CD4-positive, alpha-beta T cell treated with Interleukin-6 for 4 hours (primary cell): Measurements from ENCODE around the gene DSTN.

Experiments used
- DNase-seq: peaks from one replicate; pipeline ENCODE4 v3.0.0-alpha.2; 2020; ENCODE audit warnings: mixed read lengths

DSTN gene

DNA sequence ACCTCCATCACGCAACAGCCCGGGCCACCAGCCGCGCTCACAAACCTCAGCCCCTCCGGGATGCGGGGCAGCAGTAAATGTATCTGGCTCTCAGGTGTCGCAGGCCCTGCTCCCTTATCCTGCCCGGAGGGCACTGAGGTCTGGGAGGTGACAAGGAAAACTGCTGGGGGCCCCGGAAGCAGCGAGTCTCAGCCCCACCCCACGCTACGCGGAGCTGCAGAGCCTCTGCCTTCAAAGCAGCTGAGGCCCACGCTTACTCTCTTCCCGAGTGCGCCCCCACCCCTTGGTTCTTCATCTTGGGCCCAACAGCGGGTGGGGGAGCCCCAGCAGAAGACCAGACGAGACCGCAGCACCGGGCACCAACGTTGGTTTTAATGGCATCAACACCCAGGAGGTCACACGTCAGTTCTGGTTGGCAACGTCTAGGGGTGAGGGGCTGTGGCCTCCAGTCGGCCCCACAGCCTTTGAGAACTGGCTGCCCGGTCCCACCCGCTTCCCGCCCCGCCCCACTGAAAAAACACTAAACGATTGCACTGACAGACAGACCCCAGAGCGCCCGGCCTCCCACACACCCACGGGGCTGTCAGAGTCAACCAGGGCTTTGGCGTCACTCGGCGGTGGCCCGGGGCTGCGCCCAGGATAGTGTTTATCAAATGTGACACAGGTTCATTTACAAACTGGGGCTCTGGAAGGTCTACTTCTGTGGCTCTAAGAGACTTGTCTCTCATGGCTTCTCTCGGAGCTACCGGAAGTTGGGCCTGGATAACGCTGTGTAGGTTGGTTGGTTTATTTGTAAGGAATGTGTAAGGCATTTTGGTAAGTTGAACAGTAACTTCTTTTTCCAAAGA is 43.7 kb downstream of the DSTN start:
- no peak for DNase-seq

DNA sequence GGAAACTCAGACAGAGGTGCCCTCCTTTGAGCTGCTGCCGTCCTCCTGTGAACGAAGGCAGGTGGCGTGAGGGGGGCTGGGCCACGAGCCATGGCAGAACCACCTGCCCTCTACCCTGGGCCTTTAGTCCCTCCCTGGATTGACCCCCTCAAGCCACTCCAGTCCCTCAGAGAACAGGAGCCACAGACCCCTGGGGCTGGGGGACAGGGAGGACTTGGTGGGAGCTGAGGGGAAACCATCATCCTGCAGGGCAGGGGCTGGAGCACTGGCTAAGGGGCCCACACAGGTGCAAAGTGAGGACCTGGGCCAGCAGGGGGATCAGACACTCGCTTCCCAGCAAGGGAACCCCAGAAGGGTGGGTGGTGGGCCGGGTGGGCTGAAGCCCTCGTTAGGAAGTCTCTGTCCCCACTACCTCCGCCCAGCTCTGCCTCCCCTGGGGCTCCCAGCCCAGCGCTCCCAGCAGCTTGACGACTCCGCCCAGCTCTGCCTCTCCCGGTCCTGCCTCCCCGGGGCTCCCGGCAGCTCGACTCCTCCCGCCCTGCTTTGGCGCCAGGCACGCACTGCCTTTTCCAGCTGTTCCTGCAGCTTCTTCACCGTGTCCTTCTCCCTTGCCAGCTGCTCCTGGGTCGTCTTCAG is 44.4 kb downstream of the DSTN start:
- DNase-seq: no peak

DNA sequence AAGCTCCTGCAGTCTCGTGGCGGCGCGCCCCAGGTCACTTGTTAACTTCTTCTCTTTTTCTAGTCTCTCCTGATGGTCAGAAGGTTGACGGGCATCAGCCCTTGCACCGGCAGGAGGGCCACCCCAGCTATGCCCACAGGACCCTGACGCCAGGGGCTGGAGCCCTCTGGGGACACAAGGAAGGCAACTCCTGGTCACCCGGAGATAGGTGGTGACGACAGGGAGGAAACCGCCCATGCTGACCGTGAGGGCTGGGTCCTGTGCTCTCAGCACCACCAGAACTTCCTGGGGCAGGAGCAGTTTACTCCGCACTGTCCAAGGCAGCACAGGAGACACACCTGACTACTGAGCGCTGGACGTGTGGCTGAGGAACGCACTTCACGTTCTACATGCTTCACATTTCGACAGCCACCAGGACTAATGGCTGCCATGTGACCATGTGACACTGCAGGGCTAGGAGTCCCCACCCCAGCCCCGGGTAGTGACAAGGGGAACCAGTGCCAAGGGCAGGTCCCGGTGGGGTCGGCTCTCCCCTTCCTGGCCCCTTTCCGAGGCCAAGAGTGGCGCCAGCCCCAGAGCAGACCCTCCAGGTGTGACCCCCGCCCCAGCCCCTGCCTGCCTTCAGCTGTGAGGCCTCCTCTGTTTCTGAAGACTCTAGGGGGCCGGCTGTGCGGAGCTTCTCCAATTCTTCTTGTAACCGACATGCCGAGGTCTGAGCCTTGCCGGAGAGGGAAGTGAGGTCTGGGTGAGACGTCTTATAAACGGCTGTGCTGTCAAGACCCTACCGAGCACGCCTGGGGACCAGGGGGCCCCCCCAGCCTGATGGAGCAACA is 45.2 kb downstream of the DSTN start:
- DNase-seq: no peak

DNA sequence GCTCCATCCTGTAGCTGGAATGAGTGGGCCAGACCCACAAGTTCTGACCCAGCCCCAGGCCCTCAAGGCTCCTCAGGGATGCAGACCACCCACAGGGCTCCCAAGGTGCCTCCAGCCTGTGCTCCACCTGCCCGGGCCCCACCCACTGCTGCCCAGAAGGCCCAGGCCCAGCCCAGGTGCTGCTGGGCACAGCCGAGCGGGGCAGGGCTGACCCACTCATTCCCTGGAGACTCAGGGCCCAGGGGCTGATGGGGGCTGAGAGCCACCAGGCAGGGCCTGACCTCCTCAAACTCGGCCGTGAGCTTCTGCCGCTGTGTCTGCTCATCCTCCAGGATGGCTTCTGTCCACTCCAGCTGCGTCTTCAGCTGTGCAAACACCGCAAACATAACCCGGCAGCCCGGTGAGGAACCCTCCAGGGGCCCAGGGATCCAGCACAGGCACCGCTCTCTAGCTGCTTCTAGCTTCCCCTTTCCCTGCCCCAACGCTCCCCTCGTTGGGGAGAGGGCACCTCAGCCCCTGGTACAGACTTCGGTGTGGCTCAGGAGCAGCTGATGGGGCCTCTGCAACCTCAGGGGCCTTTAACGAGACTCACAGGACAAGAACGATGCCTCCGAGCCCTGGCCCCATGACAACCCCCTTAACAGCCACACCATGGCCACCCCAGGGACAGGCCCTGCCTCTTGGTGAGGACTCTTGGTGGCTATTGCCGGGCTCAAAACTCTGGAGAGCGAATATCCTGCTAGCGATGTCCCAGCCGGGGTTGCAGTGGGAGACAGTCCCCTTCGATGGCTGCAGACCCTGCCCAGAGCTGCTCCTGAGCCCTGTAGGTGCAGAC is 46.0 kb downstream of the DSTN start:
- DNase-seq: no peak

DNA sequence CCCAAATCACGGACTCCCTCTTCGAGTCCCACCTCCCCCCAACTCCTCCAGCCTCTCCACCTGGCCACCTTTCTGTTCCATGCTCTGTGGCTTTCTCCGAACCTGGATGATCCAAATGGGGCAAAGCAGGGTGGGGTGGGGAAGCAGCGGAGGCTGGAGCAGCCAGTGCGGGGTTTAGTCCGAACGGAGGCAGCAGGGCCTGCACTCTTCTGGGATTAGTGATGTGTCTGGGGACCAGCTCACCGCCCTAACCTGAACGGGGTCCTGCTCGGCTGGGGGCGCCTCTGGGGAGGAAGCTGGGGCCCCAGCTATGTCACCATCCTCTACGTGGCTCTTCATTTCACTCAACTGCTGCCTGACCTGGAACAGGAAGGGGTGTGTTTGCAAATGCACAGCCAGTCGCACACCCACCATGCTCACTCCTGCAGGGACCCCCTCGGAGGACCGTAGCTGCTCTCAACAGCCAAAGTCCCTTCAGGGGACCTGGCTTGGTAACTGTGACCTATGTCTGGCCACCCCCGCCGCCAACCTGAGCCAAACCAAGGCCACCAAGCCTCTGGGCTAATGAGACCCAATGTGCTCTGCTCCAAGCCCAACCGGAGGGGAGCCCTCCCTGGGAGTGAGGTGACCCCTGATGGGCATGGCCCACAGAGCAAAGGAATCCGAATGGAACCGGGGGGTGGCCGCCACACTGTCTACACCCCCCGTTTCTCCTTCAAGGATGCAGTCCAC is 46.8 kb downstream of the DSTN start:
- no peak for DNase-seq

DNA sequence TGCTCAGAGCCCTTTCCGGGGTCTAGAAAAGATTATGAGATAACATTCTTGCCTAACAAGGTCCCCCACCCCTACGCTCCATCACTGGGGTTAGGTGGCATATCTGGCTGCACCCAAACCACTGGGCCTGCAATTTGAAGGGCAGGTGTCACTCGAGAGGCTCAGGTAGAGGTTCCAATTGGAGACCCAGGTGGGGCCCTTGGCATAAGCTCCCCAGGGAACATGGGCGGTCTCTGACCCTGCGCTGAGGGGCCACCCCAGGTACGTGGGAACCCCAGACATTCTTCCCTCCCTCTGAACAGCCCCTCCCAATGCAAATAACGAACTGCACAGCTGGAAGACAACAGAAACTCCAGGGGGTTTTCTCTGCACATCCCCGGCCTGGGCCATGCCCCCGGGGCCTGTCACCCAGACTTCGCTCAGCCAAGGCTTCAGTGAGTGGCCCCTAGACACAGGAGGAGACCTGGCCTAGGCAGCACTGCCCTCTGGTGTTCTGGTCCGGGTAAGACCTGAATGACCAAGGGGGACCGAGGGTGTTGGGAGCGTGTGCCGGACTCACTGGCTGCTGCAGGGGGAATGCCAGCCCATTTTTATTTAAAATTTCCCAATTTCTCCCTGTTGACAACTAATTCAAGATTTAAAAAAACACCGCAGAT is 47.5 kb downstream of the DSTN start:
- DNase-seq: peak; percentile 61

DNA sequence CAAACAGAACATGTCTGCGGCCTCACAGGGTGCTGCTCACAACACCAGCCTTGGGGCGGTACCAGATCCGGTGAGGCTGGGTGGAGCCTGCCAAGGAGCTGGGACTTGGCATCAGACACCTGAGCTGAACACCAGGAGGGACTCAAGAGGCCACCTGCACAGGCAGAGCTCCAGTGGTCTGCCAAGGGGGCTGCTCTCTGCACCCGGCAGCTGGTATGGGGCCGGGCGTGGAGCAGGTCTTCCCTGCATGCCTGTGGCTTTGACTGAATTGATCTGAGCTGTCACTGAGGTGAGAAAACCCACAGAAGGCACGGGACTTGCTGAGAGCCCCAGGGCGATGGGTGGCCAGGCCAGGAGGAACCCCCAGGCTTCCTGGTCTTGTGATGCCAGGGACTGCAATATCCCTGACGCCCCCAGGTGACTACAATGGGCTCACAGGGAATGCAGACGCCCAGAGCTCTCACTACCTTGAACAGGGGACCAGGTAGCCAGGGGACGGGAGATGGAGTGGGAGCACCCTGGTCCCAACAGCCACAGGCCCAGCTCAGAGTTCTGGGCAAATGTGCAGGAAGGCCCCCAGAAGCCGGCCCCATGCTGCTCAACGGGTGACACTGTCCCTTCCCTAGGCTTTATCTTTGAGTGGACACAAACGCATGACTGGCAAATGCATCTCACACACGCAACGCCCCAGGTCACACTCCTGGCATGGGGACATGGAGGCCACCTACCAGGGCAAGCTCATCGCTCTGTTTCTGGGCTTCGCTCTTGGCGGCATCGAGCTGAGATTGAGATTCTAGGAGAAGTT is 48.2 kb downstream of the DSTN start:
- DNase-seq: no peak

DNA sequence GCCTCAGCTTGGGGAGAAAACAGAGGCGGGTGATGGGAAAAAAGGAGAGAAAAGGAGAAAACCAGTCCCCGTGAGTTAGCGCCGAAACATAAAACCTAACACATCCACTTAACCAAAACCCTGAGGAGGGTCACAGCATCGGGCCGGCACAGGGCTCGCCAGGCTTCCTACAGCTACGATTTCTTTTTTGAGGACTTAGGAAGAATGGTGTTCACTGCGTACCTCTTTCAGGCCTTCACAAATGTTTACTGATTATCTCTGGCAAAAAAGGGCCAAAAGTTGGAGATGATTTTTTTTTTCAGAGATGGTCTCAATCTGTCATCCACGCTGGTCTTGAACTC is 48.8 kb downstream of the DSTN start:
- no peak for DNase-seq

DNA sequence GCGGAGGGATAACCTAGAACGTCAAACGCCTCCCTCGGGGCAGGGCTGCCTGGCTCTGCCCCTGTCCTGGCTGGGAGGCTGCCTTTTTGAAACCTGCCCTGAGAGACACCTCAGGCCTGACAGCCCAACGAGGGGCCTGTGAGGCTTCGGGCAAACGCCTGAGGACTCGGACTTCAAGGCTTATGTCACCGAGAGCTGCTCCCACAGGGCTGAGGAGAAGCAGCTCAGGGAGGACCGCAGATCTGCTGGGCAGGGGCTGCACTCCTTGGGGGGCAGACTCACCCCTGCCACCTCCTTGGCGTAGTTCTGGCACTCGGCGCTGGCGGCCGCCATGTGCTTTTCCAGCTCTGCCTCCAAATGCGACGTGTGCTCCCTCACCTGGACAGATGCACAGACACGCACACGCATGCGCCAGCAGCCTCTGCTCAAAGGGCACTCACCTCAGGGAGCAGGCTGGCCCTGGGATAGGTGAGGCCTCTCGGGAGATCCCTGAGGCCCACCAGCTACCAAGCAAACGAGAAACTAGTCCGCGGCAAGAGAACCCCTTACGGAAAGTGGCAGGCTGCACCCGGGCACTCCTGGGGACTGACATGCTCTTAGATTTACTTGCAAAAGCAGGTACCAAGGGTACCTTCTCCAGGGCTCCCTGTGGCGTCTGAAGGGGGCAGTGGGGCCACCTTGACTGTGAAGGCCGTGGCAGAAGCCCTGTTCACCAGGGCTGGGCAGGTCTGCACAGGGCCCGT is 49.6 kb downstream of the DSTN start:
- DNase-seq: no peak

DNA sequence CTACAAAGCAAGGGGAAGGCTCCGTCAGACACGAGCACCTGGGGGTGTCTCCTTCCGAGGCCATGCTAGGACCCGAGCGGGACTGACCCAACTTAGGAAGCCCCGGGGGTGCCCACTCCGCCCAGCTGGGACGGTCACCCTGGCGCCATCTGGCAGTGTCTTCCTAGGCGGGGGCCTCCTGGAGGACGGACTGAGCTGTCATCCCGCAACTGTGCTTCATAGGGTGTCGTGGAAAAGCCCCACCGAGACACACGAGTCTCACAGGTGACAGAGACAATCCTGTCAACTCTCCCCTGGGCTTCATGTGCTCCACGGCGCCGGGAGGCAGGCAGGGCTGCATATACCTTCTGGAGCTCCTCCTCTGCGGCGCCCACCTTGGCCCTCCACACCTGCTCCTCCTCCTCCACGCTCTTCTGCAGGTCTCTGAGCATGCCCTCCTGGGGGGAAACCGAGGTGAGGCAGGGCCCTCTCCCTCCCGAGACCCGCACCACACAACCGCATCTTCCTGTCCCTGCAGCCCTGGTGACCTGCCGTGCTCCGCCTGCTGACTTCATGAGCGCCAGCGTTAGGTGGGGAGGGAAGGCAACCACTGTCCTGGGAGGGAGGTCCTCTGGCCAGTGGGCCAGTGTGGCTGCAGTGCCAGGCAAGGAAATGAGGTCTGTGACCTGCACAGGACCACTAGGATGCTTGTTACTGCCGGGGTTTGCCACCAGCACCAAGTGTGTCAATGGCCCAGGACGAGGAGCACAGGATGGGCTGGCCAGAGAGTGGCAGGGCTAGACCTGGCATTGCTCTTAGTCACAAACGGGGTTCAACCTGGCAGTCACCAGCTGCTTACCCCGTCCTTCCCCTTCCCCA is 50.7 kb downstream of the DSTN start:
- DNase-seq: no peak

DNA sequence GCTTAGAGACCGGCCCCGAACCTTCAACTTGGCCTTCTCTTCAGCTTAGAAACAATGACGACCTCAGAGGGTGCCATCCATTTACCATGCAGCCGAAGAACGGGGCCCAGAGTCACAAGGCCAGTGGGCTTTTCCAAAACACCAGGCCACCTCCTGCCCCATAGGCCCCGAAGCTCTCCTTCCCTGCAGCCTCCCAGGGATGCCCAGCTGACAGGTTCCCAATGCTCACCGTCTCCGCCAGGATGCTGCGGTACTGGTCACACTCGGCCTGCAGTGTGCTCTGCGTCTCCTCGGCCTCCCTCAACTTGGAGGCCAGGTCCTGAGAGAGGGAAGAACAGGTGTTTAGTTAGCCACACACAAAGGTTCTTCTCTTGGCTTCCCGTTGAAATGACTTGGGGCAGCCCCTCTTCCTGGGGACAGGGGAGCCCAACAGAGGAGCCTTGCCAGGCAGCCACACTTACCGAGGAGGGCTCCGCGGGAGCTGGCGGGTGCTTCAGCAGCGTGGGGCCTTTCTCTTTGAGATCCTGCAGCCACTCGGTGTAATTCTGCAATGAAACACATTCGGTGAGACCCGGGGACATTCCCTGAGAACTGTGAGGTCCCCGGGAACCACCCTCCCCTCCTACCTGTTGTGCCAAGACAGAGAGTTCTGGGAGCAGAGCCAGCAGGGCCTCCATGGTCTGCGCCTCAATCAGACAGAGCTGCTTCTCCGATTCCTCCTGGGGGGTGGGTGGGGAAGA is 51.5 kb downstream of the DSTN start:
- no peak for DNase-seq

DNA sequence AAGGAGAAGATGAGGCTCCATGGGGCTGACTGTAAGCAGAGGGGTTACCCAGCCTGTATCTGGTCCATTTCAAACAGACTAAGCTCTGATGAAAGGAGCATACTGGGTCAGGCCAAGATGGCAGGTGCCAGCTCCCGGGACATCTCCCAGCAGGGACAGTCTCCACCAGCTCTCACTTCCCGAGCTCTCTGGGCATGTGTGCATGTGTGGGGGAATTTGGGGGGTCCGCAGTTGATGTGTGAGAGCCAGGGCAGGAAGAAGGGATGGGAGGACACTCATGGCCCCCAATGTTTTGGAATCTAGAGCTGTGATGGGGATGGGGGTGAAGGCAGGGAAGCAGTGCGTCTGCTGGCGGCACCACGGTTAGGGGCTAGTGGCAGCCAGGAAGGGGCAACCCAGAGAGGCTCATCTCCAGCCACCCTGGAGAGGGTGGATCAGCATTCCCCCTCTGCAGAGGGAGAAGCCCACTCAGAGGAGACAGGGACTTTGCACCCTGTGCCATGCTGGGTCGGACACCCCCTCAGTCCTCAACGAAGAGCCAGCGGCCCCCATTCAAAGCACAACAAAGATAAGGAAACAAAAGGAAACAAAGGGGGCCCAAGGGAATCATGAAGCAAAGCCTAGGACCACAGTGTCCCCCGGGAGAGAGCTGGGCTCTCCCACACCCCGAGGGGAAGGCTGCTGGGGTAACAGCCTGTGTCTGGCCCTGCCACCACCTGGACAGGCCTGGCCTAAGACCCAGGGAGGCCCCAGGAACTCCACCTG is 52.4 kb downstream of the DSTN start:
- no peak for DNase-seq

DNA sequence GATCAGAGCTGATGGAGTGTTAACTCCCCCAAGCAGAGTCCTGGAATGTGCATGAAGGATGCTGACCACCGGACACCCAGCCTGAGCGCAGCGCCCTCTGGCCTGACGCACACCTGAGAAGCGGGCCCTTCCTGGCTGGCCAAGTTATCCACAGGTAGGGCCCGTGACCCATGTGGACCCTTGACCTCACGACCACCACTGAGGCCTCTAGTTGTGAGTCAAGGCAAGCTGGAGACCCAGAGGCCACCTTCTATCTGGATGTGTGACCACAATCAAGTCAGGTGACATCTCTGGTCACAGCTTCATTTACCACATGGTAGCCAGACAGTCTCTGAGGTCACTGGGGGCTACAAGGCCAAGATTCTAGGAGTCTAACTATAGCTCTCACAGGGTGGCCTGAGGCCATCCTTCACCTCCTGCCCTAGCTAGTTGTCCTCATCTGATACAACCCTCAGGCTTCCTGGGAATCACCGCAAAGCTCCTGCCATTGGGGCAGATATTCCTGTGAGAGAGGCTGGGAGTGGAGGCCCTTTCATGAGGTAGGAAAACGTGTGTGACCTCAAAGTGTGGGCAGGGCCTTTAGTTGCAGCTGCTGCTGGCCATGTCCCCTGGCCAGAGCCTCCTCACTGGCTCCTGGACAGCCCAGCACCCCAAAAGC is 53.1 kb downstream of the DSTN start:
- no peak for DNase-seq

DNA sequence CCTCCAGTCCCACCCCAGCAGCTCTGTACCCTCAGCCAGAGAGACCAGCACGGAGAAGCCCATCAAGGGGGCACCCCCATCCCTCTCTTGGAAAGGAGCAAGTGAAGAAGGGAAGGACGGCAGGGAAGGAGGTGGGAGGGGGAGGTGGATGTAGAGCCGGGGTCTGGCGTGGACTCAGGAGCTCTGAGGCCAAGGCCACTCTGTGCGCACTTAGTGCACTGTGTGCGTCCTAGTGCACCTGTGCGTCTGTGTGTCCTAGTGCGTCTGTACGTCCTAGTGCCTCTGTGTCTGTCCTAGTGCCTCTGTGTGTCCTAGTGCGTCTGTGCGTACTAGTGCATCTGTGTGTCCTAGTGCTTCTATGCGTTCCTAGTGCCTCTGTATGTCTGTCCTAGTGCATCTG is 54.2 kb downstream of the DSTN start:
- no peak for DNase-seq

DNA sequence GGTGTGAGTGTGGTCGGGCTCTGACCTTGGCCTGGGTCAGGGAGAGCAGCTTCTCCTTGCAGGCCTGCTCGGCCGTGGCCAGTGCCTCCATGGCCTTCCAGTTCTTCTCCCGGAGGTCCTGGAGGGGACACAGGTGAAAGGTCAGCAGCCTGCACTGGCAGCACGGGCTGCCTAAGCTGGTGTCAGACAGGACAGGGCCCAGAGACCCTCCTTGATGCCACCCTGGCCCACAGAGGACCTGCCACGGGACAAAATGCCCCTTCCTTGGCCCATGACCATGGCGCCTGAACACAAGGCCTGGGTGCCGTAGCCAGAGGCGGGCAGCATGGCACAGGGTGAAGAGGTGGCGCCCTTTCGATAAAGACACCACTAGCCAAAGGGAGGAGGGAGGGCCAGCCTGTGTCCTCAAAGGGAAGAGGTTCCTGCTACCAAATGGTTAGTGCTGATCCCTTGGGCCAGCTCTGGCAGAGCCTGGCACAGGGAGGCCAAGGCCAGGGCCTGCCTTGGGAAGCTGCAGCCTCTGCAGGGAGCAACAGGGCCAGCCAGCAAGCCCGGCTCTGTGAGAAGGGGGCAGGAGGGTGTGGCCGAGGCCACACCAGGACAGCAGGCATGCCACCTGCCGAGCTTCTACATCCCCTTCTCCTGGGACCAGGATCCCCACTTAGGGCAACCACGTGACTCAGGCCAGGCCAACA is 54.8 kb downstream of the DSTN start:
- no peak for DNase-seq
